RCC 7860 (cell line): ENCODE measurements around the gene KNDC1.
"Not testable (repeated sequence)": the region's sequence is repeated elsewhere in the genome, so short reads cannot be mapped to it uniquely, and the experiment has no call there.

ENCODE experiments used
- DNase-seq: peaks from one replicate; pipeline ENCODE4 v3.0.0-alpha.2; 2015; ENCODE audit warnings: low spot score
- FAIRE-seq: peaks from 2 replicates; lab custom pipeline; 2012; peaks lifted over from hg19 to GRCh38; lab: Jason Lieb, UNC

KNDC1 gene

DNA sequence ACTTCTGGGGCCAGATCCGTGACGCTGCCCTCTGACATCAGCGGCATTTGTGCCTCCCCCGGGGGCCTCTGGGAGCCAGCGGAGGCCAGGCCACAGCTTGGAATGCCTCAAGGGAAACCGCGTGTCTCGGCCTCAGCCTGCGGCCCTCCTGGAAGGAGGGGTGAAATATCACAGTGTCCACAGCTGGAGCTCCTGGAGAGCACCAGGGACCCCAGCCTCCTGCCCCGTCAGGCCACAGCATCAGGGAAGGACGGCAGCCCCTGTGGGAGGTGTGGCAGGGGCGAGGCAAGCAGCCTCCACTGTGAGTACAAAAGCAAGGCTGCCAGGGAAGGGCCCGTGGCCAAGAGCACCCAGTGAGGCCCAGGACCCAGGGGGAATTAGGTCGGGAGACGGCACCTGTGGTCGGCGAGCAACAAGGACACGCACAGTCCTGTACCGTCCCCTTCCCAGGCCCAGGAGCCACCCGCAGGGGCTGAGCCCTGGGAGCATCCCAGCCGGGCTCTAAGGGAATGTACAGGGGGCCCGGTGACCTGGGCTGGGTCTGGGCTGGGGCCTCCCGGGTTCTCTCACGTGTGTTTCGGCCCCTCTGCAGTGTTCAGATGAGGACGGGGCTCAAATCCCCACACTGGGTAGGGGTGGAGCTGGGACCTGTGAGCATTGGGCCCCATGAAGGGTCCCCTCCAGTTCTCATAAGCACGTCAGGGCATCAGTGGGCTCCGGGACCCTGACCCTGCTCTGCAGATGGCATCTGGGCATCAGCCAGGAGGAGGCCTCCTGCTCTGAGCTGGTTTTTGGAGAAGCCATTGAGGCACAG, 18.7 kb upstream of the KNDC1 start:
- no peak for FAIRE-seq
- no peak for DNase-seq

DNA sequence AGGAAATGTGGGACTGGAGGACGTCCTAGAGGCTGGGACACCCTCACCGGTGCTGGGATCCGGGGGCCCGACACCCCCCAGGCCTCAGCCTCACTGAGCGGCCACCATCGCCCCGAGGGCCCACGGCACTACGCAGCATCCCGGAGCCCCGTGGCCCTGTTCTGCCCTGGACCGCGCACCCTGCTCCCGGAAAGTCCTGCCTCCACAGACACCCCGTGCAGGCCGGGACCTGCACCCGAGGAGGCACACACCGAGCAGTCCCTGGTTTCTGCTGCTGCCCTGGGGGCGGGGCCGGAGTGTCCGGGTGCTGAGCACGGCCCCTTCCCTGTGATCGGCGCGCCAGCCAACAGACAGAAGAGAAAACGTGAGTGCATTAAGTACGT, 18.1 kb upstream of the KNDC1 start:
- no peak for FAIRE-seq

DNA sequence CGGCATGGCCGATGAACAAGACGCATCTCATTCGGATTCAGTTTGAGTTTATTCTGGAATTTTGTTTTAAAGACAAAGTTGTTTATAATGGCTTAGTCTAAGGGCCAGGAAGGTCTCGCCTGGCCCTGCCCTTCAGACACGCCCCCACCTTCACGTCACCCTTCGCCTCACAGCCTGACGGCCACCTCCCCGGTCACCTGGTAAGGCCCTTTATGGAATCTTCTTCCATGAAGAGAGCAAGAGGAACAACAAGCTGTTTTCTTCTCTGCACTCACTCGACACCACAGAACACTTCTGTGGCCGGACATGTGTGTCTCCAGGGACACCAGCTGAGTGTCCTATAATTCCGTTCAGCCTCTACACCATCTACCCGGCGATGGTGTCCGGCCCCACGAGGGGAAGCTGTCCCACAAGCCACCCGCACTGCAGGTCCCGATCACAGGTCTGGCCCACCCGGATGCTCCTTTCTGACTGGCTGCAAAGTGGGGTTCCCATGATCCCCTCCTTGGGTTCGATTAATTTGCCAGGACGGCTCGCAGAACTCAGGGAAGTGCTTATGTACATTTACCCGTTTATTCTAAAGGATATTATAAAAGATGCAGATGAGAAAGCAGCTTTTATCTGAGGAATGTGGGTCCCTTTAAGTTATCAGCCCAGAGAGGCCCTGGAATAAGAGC, 17.4 kb upstream of the KNDC1 start:
- DNase-seq (no peak), FAIRE-seq (no peak)

More for the DNA sequence above, 18.1 kb upstream of the KNDC1 start:
- DNase-seq: no peak

DNA sequence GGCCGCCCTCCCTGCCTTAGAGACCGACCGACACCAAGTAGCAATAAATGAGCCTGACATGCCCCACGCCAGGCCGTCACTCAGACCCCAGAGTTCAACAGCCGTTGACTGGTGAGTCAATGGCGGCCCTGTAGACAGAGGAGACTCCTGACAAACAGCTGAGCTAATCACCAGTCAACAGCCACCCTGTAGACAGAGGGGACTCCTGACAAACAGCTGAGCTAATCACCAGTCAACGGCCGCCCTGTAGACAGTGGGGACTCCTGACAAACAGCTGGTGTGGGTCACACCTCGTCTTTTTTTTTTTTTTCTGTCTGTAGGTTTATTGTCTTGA, 16.9 kb upstream of the KNDC1 start:
- FAIRE-seq (no peak), DNase-seq (no peak)

DNA sequence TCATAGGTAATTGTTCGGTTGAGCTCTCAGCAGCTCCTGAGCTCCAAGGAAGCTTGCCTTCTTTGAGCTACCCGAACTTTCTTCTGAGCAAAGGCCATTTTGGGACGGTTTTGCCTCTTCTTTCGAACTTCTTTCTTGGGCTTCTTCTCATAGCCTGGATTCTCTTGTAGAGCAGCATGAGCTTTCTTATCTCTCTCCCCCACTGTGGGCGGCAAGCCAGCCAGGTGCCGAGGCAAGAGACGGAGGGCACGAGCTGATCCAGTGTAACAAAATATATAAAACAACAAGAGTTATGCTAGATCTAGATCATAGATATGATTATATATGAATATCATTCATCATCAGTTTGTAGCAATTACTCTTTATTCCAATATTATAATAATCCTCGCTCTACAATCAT, 16.5 kb upstream of the KNDC1 start:
- no peak for FAIRE-seq
- DNase-seq: no peak

DNA sequence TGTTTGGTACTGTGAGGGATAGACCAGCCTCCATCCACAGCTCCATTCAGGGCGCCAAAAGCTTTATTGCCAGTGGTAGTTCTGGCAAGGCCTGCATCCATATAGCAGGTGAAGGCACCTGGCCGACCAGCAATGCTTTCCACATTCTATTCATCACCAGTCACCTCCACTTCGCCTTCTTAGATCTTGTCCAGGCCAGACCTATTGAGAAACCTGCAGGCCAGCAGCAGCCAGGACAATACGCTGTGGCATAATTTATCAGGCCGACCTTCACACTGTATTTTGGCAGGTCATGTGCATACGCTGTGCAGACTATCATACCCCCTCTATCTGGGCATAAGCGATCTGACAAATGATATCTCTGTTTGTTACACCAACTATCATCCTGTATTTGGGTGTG, 15.2 kb upstream of the KNDC1 start:
- no peak for DNase-seq
- FAIRE-seq: no peak

DNA sequence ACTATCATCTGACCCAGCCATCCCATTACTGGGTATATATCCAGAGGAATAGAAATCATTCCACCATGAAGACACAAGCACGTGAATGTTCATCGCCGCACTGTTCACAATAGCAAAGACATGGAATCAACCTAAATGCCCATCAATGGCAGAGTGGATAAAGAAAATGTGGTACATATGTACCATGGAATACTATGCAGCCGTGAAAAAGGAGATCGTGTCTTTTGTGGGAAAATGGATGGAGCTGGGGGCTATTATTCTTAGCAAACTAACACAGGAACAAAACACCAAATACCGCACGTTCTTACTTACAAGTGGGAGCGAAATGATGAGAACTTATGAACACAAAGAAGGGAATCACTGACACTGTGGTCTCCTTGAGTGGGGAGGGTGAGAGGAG, 9.8 kb upstream of the KNDC1 start:
- DNase-seq (no peak), FAIRE-seq (no peak)

DNA sequence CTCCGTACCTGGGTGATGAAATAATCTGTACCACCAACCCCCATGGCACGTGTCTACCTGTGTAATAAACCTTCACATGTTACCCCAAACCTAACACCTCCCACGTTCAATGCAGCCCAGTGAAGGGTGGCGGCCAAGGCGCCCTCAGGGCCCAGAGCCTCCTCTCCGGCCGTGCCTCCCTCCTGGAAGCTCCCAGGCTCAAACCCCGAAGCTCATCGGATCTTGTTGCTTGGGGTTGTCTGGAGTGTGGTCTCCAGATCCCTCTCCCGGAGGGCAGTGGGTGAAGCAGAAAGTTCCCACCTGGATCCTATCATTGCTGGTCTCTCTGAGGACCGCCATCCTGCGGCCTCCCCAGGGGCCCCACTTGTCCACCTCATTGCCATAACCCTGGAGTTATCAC, 9.4 kb upstream of the KNDC1 start:
- no peak for FAIRE-seq
- no peak for DNase-seq

DNA sequence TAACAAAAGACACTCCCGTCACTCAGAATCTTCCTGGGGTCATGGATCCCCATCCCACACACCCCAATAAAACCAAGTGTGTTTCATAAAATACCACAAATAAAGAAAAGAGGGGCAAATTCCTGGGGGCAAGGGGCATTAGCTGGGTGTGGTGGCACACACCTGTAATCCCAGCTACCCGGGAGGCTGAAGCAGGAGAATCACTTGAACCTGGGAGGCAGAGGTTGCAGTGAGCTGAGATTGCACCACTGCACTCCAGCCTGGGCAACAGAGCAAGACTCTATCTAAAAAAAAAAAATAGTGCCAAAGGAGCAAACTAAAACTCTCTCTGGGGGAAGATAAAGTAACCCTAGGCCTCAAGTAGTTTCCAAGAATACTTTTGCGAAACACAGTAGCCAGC, 8.9 kb upstream of the KNDC1 start:
- not testable (repeated sequence) for FAIRE-seq, DNase-seq

DNA sequence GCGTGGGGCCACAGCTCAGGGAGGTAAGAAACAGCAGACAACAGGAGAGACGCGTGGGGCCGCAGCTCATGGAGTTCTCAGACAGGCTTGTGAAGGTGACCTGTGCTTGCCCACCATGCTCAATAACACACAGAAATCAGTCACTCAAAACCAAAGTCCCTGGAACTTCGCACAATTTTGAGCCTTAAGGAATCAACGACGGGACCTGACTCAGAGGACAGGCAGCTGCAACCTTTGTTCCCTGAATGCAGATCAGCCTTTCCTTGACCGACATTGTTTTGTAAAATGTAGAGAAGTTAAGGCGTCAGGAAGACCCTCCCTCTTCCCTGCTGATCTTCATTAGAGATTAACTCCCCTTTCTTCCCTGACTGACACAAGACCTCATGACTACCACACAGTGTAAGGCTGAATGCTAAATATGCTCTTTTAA, 8.5 kb upstream of the KNDC1 start:
- FAIRE-seq: no peak
- DNase-seq: no peak

DNA sequence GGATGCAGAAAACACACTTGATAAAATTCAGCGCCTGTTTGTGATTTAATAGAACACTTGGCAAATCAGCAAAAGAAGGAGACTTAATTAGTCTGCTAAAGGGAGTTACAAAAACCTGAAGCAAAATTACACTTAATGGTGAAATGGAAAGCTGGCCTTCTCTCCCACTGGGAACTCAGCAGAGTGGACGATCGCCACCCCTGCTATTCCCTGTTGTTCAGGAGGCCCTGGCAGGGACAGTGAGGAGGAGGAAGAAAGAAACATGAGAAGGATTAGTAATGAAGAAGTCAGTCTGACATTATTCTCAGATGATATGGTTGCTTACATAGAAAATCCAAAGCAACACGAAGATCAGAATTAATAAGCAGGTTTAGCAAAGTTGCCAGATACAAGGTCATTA, 5.6 kb upstream of the KNDC1 start:
- FAIRE-seq: no peak
- DNase-seq: no peak

DNA sequence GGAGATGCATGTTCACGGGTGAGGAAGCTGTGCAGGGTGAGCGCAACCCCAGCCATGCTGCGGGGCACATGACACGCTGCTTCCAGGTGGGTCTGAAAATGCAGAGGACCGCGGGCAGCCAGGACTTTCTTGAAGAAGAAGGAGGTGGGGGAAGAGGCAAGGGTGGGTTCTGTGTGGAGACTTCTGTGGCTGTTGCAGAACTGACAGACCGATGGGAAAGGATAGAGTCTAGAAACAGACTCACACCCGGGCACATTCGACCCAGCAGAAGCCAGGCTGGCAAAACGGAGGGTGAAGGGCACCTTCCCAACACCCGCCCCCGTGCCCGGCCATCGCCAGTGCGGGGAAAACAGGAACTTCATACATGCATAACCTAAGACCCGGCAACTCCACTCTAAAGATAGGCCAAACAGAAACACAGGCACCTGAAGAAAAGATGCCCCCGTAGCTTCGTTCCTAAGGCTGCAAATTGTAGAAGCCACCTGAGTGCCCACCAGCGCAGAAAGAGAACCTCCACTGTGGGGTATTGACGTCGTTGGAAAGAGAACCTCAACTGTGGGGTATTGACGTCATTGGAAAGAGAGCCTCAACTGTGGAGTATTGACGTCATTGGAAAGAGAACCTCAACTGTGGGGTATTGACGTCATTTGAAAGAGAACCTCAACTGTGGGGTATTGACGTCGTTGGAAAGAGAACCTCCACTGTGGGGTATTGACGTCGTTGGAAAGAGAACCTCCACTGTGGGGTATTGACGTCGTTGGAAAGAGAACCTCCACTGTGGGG, 4.8 kb upstream of the KNDC1 start:
- no peak for DNase-seq
- no peak for FAIRE-seq

DNA sequence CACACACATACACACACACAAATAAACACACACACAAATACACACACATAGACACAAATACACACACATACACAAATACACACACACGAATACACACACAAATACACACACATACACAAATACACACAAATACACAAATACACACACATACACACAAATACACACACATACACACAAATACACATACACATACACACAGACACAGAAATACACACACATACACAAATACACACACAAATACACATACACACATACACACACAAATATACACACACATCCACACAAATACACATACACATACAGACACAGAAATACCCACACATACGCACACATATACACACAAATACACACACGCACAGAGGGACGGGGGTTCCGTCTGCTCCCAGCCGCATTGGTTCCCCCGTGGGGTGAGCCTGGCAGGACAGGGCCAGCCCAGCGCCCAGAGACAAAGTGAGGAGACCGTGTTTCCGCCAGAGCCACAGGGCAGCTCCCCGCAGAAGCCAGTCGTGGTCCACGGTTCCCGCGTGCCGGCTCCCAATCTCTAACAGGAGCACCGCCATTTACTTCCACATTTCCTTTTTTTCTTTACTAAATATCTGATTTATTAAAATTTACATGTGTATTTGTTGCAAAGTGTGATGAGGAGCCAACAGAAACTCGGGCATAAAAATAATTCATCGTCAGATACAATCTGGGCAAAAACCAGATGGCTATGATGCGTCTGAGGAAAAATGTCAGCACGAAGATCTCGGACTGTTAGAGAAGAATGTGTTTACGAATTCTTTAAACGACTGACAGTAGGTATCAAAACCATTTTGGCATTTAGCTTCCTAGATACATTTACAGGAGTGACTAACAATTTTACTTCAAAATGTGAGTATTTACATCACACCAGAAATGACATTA, 3.1 kb upstream of the KNDC1 start:
- DNase-seq: no peak
- no peak for FAIRE-seq

DNA sequence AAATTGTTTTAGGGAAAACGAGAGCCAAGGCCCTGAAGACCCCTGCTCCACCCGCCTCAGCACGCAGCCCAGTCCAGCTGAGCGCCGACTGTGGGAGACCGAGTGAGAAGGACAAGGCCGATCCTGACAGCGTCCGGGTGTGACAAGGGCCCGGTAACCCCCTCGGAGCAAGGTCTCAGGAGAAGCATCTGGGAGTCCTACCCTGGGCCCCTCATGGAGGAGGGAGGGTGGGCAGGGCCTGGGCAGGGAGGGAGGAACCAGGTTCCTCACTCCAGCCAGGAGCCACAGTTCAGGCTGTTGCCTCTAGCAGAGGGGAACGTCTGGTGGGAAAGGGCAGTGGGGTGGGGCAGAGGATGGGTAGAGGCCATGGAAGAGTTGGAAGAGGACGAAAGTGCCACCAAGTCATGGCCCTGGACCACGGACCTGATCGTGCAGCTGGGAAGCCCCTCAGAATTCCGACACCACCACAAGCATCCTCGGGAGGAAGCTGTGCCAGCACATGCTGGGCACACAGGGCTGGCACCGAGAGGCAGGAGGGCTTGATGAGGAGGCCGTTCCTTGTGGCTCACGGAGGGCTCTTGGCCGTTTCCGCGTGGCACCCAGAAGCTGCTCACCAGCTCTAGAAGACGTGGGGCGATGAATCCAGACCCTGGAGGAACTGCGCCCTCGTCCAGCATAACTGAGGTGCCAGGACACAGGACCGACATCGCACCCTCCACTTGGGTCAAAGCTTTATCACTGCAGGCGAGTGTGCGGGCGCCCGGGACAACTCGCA, 2.2 kb upstream of the KNDC1 start:
- FAIRE-seq: no peak
- DNase-seq: no peak

DNA sequence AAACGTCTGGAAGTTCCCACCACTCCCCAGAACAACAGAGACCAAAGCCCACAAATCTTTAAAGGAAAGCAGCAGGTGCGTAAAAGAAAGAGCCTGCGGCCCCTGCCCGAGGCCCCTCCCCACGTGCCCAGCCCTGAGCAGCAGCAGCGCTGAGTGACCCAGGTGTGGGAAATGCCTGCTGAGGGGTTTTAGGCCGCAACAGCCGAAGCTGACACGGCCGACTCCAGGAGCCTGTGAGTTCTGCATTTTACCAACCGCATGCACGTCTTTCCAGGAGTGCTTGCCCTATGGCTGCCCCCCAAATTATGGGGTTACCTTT, 1.6 kb upstream of the KNDC1 start:
- no peak for DNase-seq
- no peak for FAIRE-seq

DNA sequence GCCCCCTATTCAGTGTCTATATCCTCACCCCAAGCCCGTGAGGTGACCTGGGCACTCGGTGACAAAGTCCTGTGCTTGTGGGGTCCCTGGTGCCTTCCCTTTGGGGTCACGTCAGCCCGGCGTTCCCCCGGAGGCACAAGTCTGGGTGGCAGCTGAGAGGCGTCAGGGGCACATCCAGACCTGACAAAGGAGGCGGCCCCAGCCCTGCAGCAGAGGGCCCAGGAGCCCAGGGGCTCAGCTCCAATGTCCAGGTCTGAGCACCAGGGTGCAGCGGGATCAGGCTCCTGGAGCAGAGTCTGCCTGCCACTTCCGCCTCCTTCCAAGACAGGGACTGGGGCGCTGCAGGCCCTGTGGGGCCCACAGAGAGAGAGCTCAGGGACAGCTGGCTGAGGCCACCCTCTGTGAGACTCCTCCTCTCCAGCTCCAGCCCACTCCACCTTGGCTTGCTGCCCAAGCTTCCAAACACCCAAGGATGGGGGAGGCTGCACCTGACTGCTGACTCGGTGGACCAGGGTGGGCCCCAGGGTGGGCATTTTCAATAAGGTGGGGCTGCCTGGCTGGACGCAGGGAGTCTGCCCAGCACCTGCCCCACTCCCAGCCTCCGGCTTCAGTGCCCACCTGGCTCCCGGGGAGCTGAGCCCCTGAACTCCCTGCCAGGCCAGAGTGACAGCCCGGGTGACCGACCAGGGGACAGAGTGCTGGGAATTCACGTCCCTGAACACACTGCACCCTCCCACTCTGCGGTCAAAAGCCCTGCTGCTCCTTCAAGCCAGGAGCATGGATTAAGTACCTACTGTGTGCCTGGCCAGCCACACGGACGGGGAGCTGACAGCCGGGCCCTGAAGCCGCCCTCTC, 1.0 kb upstream of the KNDC1 start:
- DNase-seq (no peak), FAIRE-seq (no peak)

DNA sequence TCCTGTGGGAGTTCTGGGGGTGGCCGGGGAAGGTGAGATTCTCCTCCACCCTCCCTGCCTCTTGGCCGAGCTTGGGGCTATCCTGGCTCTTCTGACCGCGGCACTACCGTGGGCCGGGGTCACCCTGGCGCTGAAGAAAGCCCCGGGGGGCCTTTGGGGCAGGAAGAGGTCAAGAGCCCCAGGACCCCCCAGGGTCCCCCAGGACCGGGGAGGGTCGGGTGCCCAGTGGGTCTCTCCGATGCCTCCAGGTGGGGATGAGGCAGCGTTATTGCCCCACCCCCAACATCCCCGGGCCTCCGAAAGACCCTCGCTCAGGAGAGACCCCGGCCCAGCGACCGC, 439 bp upstream of the KNDC1 start:
- DNase-seq (no peak), FAIRE-seq (no peak)

DNA sequence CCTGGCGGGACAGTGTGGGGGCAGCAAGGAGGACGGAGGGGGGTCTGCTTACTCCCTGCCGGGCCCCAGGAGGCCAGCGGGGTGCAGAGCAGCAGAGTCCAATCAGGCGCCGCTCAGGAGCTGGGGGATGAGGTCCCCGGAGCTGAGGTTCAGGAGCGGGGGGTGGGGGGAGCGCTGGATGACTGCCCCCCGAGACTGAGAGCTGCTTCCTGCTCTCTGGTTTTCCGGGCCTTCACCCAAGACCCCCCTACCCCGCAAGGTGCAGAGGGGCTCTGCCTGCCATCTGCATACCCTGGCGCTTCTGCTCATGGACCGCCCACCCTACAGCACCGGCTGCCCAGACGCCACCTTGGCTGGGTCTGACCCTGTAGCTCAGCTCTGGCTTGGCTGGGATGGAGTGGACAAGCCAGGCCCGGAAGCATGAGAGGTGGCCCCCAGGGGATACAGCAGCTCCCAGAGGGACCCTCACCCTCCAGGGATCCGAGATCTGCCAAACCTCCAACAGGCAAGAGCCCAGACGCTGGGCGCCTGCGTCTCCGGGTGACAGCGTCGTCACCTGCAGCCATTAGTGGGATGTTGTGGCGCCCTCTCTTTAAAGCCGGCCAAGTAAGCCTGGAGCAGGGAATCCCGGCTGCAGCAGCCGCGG, 930 bp downstream of the KNDC1 start:
- FAIRE-seq: no peak
- DNase-seq: no peak

DNA sequence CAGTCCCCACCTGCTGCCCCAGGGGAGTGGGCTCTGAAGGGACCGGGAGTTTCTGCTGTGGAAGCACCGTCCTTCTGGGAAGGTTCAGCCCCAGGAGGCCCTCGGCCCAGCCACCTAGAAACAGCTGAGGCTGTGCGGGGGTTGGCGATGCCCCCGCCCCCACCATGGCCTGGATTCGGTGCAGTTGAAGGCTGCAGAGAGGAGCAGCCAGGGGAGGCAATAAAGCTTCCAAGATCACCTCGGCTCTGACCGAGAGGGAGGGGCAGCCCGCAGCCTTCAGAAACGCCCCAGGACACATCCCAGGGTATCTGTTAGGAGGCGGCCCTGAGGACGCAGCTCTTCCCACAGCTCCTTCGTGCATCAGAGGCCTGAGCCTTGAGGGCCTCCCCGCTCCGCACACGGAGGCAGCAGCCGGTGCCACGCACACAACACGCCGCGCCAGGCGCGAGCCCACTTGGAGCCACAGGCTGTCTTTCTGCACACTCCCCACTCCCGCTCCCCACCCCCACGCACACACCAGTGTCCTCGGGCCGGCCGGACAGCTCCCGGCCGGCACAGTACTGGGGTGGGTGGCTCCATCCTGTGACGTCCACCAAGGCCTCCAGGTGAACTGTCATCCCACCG, 1.6 kb downstream of the KNDC1 start:
- DNase-seq: no peak
- FAIRE-seq: no peak
